NCI-H82 (cell line): ENCODE data around the gene RALGPS1.

Source experiments
- DNase-seq: peaks from one replicate; lab custom pipeline; 2025; lab: John Stamatoyannopoulos, UW

The RALGPS1 gene

DNA sequence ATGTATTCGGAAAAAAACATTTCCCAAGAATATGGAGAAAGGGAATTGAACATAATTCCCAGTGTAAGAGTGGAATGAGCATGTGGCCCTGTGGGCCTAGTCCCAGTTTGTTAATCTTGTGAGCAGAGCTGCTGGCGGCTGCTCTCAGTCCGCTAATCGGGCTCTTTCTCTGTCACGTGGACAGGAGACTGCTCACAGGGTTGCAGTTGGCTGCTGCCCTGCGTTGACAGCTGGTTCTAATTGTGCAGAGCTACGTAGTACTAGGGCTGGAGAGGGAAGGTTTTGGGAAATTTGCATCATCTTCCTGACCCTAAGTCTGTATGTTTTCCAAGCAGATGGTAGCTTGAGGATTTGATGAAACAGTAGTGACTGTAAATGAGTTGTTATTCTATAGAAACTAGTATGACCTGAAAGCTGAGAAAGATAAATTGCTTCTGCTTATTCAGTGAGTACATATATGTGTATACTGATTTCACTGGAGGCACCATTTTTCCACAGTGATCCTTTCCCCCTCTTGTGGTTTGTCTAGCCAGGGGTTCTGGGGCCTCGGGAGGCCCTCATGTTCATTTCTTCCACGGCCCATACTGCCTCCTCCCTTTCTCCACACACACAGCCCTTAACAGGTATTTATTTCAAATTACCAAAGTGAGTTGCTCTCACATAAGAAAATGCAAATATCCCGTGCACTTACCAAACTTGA is 107.2 kb downstream of the RALGPS1 start:
- DNase-seq: peak; percentile 98

DNA sequence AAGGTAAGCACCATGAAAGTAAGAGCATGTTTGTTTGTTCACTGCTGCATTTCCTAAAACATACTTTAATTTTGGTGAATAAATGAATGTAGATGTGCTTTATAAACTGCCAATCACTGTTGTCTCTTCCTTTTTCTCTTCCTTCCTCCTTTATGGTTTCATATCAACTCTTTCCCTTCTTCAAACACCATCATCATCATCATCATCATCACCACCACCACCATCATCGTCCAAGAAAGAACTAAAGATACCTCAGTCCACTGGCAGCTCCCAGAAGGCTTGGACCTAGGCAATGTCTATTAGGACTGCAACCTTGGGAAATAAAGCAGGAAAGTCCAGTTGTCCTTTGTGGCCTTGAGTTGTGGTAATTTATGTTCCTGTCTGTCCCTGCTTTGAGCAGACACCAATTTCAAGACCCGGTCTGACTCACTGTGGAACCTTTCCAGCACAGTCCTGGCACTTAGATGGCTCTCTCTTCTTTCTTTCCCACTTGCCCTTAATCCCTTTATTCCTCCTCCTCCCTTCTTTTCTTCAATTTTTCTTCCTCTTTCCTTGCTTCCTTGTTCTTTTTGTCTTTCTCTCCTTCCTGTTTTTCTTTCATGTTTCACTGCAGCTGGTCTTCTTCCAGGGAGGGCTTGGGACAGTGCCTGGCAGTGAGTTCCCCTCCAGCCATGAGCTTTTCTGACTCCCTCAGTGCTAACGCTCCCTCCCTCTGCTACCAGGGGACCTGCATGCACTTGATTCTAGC is 108.5 kb downstream of the RALGPS1 start:
- DNase-seq: no peak

DNA sequence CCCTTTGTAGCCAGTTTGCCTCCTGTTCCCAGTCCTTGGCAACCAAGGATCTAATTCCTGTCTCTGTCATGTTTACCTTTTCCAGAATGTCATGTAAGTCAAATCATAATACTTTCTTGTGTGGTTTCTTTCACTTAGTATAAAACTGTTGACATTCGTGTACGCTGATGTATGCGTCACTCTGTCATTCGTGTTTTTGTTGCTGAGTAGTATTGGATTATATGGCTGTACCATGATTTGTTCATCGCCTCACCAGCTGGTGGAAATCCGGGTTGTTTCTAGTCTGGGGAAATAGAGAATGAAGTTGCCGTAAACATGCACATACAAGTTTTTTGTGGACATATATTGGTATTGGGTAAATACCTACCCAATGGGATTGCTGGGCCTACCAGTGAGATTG is 110.5 kb downstream of the RALGPS1 start:
- no peak for DNase-seq

DNA sequence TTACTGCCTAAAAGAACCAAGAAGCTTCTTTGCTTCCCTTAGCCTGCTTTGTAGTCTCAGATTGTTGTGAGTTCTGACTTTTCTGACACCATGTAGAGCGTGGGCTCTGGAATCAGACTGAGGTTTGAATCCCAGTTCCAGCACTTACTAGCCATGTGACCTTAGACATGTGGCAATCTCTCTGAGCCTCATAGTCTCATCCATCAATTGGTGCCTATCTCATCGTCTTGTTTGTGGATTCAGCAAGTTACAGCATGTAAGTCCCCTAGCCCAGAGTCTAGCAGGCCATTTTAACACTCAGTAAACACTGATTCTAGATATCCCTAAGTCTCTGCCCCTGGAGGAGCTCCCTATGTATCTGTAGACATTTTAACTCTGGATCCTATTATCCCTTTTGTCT is 113.1 kb downstream of the RALGPS1 start:
- no peak for DNase-seq

DNA sequence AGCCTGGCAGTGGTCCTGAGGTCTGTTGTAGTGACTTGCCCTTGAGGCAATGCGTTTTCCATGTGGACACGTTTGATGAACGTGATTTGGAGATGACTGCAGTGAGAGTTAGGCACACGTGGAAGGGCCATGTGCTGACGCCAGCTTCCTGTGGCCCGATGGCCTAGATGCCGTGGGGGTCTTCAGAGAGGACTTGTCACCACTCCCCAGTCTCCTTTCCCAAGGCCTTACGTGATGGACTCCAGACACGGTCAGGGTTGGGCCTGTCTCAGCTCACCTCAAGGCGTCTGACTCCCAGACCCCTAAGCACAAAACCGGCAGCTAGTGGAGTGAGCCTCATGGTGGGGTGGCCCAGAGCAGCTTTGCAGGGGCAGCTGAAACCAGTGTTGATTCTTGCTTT is 115.0 kb downstream of the RALGPS1 start:
- no peak for DNase-seq

DNA sequence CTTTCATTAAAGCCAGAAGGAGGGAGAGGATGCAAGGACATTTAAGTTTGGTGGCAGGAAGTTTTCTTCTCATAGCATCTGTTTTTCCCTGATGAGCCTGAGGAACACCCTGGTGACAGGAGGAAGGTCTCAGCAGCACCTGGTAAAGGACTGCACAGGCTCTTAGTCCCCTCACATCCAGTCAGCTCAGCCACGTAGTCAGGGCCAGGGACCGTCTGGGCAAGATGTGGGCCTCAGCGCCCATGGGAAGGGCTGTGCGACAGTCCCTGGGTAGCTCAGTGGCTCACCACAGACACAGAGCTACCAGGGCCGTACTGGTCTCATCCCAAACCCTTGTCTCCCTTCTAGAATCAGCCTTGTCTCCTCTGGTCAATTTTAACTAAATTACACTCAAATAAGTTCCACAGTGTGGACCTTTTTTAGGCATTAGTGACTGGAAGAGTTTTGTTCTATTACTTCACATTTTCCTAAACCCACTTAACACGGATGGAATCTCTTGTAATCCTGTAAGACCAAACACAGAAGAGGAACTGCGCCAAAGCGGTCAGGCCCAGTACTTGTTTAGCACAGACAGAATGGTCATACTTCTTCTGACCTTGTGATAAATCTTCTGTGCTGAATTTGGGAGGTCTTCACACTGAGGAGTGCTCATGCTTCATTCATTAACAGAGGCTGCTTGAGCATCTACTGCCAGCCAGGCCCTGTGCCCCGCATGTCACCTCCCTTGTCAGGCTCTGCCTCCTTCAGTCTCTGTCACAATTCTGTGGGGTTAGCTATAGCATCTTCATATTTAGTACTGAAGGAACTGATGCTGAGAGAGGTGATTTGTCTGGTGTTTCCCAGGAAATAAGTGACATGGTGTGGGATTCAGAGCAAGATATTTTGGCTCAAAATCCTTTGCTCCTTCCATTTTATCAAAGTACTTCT is 116.5 kb downstream of the RALGPS1 start:
- DNase-seq: peak; percentile 54

DNA sequence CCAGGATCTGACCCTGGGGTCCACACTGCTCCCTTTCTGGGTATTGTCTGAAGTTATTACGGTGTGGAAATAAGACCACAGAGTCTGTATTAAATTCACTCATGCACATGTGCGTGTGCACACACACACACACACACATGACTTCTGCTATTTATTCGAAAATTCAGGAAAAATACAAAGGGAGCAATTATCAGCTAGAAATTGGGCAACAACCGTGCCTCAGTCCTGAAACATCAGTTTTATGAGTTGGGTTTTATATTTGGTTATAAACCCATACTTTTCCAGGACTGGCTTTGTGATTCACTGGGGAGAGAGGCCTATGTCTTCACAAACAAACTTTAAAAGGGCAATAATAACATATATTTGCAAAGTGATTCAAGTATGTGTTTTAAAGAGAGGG is 117.7 kb downstream of the RALGPS1 start:
- DNase-seq: no peak

DNA sequence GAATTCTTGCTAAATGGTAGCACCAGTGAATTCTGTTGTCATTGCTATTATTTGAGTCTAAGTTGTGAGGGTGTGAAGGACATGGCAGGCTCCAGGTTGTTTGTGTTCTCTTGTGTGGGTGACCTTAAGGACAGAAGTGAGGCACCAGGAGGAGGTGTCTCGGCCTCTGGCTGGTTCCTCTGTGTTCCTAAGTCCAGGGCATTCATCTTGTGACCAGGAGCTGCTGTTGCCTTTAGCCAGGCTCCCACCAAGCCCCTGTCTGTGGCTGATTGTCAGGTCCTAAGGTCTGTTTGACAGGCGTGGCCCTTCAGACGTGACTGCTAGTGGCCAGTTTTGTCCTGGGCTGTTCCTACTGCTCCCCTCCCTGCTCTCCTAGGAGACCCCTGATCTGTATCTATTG is 118.5 kb downstream of the RALGPS1 start:
- no peak for DNase-seq

DNA sequence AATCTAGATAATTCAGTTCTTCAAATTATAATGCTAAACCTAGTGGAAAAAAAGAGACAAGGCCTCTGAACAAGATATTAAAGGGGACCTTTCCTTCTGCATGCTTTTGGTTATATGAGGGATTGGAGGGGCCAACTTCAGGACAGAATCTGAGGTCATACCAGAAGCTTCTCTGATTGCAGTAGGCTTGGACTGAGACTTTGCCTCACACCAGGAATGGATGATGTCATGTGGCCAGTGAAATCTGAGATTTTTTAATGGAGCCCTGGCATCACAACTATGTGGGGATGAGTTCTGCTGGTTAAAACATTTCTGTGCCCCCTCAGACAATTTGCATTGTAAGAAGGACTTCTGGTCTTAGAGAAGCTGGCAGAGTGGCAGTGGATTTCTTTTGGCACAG is 119.2 kb downstream of the RALGPS1 start:
- no peak for DNase-seq

DNA sequence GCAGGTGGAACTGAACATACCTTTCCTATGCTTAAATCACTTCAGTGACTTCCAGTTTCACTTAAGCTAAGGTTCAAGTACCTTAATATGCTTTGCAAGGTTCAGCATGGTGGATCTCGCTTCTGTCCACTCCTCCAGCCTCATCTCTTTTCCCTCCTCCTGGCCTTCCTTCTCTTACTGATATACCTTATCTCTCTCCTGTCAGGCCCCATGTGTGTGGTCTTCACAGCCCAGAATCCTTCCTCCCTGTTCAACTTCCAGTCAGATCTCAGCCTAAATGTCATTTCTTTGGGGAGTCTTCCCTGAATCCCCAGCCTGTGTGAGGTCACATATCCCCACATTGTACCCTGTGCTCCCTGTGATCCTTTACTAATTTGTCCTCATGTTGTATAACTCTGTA is 120.1 kb downstream of the RALGPS1 start:
- no peak for DNase-seq

DNA sequence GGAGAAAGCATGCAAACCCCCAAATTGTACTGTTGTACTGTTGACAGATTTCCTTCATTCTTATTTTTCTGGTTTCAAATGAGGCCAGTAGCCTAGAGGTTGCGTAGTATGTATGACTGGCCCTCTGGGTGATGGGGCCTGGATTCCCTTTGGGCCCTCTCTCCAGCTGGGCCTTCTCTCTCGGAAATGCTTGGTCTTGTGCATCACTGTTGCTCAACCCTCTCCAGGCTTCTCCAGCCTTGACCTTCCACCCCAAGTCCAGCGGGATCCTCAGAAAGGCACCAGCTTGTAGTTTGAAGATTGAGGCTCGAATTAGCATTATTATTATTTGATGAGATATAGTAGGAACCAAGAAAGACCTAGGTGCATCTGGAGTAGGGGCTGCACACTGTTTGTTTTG is 120.8 kb downstream of the RALGPS1 start:
- no peak for DNase-seq

DNA sequence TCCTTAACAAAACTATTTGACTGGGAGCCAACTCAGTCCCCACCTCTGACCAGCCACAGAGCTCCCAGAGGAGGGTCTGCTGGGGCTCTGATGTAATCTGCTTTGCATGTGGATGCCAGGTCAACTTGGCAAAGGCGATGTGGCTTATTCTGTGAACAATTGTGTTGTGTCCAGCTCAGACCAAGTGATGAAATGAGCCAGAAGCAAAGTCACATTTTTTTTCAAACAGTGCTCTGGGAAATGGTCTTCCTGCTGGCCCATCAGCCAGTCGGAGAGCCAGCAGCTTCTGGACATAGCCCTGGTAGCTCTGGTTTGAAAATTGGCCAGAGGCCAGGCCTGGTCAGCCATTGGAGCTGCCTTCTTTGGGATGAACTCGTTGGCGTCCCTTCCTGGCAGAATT is 121.4 kb downstream of the RALGPS1 start:
- DNase-seq: no peak

DNA sequence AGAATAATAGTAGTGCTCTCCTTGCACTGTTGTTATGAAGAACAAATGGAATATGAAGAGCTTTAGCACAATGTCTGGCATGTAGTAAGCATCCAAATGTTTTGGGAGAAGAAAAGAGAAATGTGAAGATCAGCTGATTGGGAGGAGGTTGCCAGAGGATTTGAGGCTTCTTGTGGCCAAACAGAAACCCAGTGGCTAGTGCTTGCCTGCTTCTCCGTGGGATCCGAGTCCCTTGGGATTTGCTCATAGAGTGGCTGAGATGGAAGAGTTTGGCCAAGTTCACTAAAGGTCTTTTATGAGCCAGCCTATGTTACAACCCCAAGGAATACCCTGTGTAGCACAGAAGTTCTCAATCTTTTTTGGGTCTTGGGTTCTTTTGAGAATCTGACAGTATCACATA is 121.9 kb downstream of the RALGPS1 start:
- no peak for DNase-seq

DNA sequence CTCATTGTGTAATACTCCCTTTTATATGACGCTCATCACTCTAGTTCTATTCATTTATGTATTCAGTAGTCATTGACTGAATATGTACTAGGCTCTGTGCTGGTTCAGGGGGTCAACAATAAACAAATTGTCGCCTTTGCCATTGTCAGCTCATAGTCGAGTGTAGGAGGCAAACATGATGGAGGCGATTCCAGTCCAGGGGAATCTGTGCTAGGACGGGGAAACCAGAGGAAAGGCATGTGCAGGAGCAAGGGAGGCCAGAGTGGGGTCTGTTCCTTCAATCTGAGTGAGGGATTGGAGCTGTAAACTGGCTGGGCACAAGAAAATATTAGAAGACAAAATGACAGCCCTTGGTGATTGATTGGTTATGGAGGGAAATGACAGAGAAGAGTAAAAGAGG is 123.9 kb downstream of the RALGPS1 start:
- DNase-seq: no peak

DNA sequence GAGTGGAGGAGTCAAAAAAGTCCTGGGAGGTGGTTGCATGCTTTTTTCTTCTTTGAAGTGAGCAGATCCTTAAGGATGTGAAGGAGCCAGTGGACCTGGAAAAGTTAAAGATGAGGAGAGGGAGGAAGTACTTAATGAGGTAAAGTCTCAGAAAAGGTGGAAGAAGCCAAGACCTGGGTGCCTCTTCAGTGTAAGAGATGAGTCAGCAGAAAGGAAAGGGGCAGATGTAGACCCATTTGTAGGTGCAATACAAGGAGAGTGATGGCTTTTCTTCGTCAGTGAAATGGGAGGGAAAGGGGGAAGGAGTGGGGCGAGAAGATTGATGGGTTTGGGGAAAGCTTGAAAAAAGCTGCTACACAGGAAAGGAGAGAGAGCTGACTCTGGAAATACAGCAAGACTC is 124.9 kb downstream of the RALGPS1 start:
- DNase-seq: no peak

DNA sequence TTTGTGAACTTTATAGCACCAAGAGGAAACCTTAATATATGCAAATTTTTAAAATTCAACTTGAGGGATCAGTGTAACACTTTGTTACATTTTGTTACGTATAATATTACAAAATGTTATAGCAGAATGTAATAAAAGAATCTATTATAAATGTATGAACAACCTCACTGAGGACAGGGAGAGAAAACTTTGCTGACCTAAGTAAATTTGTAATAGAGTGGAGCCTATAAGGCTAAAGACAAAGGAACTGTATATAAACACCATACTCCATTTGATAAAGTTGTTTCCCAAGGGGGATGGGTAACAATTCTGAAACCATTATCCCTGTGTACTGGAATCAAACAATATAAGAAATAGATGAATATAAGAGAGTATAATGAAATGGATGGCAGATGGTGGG is 130.6 kb downstream of the RALGPS1 start:
- DNase-seq: no peak

DNA sequence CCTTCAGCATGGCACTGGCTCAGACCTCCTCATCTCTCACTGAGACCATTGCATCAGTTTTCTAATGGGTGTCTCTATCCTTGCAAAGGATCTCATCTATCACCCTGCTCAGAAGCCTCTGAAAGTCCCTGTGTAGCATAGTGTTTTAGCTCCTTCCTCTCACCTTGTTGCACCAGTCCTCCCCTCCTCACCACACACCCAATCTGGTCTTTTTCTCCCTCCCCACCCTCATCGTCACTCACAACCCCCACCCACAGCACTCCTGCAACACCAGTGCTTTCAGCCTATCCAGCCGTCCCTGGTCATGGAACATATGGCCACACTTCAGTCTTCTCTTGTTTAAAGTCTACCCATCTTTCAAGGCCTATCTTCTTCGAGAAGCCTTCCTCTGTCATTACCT is 133.4 kb downstream of the RALGPS1 start:
- no peak for DNase-seq

DNA sequence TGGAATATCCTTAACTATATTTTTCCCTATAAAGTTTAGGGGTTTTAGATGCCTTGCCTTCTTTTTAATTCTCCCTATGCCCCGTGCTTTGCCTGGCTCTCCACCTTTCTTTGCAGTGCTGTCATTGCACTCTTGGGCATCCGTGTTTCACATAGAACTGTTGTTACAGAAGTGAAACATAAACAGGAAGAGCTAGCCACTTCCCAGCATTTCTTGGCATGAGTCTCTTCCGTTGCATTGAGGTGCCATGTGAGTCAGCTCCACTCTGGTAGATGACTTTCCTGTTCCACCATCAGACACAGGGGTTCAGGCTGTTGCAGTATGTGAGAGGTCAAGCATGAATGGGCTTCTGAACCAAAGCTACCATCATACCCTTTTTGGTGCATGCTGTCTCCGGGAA is 134.5 kb downstream of the RALGPS1 start:
- no peak for DNase-seq

DNA sequence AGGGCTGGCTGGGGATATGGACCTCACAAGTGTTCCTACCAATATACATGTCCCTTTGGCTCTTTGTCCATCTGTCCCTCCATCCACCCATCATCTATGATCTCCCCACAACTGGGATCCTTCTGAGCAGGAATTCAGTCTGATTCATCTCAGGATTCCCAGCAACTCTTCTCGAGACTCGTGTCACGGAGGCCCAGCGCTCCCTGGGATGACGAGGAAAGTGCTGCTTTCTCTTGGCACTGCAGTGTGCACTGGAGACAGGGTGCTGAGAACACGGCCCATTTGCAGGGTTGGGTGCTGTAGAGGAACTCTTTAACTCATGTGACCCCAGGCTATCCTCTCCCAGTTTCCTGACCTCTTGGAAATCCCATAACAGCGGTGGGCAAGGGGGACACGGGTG is 135.0 kb downstream of the RALGPS1 start:
- DNase-seq: no peak

DNA sequence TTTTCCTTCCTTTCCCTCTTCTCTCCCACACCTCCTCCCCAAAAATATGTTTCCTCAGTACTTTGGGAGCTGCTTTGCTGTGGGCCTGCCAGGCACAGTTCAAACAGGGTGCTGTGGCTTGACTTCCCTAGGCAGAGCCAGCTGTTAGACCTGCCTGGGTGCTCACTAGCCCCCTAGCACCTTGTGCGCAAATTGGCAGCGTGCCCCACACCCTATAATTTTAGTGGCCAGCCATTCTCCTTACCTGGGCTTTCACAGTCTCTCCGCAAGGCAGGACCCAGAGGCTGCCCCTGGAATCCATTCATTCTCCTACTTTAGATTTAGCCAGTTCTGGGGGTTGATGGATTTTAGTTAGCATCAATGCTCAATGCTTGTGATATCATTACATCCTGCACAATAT is 135.6 kb downstream of the RALGPS1 start:
- DNase-seq: no peak

DNA sequence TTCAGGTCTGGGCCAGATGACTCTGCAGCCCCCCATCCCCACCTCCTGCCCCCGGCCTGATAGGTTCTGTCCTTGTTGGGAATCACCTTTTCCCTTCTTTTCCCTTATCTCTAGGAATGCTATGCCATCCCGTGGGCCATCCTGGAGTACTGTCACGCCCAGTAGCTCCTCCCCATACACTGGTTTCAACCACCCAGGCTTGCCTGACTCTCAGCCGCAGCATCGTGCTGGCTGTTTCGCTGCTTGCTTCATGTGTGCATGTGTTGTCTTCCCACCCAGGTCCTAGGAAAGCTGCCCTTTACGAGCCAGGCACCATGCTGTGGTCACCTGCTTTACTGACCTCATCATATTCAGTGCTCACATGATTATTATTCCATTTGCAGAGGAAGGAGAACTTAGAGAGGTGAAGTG is 136.0 kb downstream of the RALGPS1 start:
- DNase-seq: no peak

DNA sequence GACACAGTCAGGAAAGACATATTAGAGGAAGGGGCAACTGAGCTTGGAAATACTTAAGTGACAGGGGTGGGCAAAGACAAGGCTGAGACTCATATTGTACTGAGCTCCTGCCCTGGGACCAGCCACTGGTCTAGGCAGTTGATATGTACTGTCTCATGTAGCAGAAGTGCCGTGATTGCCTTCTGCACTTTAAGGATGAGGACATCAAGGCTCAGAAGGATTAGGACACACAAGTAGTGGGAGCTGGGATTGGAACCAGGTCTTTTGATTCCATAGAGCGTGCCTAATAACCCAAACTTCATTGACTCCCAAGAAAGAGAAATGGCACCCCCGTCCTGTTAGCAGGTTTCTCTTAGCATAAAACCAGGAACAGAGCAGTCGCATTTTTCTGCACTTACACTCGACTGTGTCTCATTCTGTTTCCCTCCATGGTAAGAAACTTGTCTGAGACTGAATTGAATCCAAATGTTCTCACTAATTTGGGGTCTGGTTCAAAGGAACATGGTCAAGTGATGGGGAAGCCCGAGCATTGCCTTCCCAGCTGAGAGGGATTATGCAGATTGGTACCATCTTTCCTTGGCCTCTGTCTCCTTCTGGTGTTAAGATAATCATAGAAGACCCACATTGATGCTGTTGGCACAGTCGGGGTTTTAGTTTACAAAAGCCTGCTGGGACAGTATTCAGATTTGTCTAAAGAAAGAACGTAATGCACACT is 137.5 kb downstream of the RALGPS1 start:
- no peak for DNase-seq
